ENCODE data around the gene CPNE5.

DNA sequence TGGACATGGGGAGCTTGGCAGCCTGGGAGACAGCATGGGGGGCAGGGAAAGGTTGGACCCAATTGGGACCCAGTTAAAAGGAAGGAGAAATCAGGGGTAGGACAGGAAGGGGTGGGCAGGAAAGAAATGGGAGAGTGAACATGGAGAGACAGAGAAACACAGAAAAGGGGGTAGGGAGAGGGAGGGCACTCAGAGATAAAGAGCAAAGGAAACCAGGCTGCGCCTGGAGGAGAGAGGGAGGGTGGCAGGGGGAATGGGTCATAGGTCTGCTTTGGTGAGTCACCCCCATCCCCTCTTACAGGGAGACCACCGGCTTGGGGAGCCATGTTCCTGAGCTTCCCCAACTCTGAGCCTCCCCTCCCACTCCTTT, 95.0 kb downstream of the CPNE5 start:
- TF ChIP-seq, protein P1, sequence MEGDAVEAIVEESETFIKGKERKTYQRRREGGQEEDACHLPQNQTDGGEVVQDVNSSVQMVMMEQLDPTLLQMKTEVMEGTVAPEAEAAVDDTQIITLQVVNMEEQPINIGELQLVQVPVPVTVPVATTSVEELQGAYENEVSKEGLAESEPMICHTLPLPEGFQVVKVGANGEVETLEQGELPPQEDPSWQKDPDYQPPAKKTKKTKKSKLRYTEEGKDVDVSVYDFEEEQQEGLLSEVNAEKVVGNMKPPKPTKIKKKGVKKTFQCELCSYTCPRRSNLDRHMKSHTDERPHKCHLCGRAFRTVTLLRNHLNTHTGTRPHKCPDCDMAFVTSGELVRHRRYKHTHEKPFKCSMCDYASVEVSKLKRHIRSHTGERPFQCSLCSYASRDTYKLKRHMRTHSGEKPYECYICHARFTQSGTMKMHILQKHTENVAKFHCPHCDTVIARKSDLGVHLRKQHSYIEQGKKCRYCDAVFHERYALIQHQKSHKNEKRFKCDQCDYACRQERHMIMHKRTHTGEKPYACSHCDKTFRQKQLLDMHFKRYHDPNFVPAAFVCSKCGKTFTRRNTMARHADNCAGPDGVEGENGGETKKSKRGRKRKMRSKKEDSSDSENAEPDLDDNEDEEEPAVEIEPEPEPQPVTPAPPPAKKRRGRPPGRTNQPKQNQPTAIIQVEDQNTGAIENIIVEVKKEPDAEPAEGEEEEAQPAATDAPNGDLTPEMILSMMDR (conservative IDR thresholded peaks at IDR 0.05): no peak
- no peak for TF ChIP-seq ZFX (IDR thresholded peaks at IDR 0.05)
